Ishikawa (cell line): ENCODE results near the gene GALNTL6.

Experiments used
- CEBPB ChIP-seq: IDR thresholded peaks from 2 replicates; pipeline ENCODE4 v1.6.1; 2012
- CREB1 ChIP-seq: IDR thresholded peaks from 2 replicates; pipeline ENCODE4 v1.6.1; 2012; ENCODE audit warnings: low read depth
- EGR1 ChIP-seq: IDR thresholded peaks from 2 replicates; pipeline ENCODE4 v1.6.1; 2012
- EP300 ChIP-seq: IDR thresholded peaks from 2 replicates; pipeline ENCODE4 v1.6.1; 2012; ENCODE audit warnings: borderline replicate concordance
- FOXM1 ChIP-seq: IDR thresholded peaks from 2 replicates; pipeline ENCODE4 v1.6.1; 2012; ENCODE audit warnings: low read depth, borderline replicate concordance
- NFIC ChIP-seq: IDR thresholded peaks from 2 replicates; pipeline ENCODE4 v1.6.1; 2012
- RAD21 ChIP-seq: IDR thresholded peaks from 2 replicates; pipeline ENCODE4 v1.6.1; 2012; ENCODE audit warnings: low read depth
- TAF1 ChIP-seq: IDR thresholded peaks from 2 replicates; pipeline ENCODE4 v1.6.1; 2012; ENCODE audit warnings: low read depth, mild to moderate bottlenecking
- TCF12 ChIP-seq: IDR thresholded peaks from 2 replicates; pipeline ENCODE4 v1.6.1; 2012; ENCODE audit warnings: low read depth
- TEAD4 ChIP-seq: IDR thresholded peaks from 2 replicates; pipeline ENCODE4 v1.6.1; 2012
- YY1 ChIP-seq: IDR thresholded peaks from 2 replicates; pipeline ENCODE4 v1.6.1; 2012; ENCODE audit warnings: low read depth
- ZBTB7A ChIP-seq: IDR thresholded peaks from 2 replicates; pipeline ENCODE4 v1.6.1; 2012; ENCODE audit warnings: low read depth
- TF ChIP-seq, protein P1 (sequence below): IDR thresholded peaks from 2 replicates; pipeline ENCODE4 v1.6.1; 2012
- TF ChIP-seq, protein P2 (sequence below): IDR thresholded peaks from 2 replicates; pipeline ENCODE4 v1.6.1; 2012; ENCODE audit warnings: low read depth, mild to moderate bottlenecking
- TF ChIP-seq, protein P3 (sequence below): IDR thresholded peaks from 2 replicates; pipeline ENCODE4 v1.6.1; 2012

Gene GALNTL6

DNA sequence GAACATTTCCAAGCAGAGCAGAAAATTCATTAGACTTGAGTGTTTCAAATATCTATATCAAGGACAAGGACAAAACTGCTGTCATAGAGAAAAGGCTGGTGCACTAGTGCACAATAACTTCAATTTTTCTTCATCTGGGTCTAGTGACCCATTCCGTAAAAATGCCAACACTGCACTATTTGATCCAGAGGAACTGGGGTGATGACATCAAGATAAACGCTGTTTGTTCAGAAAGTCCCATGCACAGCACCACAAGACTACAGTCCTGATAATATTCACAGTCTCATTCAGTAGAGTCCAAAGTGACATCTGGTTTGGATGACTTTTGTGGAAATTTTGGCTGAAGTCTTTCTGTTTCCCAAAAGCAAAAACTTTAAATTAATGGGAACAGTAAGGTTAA, 1051.9 kb downstream of the GALNTL6 start:
- TF ChIP-seq EGR1: no peak
- no peak for TF ChIP-seq EP300
- no peak for TF ChIP-seq TAF1
- TF ChIP-seq CREB1: no peak
- TF ChIP-seq, protein P1, sequence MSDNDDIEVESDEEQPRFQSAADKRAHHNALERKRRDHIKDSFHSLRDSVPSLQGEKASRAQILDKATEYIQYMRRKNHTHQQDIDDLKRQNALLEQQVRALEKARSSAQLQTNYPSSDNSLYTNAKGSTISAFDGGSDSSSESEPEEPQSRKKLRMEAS: no peak
- no peak for TF ChIP-seq TEAD4
- TF ChIP-seq ZBTB7A: no peak
- TF ChIP-seq CEBPB: no peak
- TF ChIP-seq, protein P2, sequence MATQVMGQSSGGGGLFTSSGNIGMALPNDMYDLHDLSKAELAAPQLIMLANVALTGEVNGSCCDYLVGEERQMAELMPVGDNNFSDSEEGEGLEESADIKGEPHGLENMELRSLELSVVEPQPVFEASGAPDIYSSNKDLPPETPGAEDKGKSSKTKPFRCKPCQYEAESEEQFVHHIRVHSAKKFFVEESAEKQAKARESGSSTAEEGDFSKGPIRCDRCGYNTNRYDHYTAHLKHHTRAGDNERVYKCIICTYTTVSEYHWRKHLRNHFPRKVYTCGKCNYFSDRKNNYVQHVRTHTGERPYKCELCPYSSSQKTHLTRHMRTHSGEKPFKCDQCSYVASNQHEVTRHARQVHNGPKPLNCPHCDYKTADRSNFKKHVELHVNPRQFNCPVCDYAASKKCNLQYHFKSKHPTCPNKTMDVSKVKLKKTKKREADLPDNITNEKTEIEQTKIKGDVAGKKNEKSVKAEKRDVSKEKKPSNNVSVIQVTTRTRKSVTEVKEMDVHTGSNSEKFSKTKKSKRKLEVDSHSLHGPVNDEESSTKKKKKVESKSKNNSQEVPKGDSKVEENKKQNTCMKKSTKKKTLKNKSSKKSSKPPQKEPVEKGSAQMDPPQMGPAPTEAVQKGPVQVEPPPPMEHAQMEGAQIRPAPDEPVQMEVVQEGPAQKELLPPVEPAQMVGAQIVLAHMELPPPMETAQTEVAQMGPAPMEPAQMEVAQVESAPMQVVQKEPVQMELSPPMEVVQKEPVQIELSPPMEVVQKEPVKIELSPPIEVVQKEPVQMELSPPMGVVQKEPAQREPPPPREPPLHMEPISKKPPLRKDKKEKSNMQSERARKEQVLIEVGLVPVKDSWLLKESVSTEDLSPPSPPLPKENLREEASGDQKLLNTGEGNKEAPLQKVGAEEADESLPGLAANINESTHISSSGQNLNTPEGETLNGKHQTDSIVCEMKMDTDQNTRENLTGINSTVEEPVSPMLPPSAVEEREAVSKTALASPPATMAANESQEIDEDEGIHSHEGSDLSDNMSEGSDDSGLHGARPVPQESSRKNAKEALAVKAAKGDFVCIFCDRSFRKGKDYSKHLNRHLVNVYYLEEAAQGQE: no peak
- TF ChIP-seq RAD21: no peak
- no peak for TF ChIP-seq YY1
- TF ChIP-seq, protein P3, sequence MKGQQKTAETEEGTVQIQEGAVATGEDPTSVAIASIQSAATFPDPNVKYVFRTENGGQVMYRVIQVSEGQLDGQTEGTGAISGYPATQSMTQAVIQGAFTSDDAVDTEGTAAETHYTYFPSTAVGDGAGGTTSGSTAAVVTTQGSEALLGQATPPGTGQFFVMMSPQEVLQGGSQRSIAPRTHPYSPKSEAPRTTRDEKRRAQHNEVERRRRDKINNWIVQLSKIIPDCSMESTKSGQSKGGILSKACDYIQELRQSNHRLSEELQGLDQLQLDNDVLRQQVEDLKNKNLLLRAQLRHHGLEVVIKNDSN: no peak
- TF ChIP-seq NFIC: no peak
- TF ChIP-seq FOXM1: no peak
- TF ChIP-seq TCF12: no peak

DNA sequence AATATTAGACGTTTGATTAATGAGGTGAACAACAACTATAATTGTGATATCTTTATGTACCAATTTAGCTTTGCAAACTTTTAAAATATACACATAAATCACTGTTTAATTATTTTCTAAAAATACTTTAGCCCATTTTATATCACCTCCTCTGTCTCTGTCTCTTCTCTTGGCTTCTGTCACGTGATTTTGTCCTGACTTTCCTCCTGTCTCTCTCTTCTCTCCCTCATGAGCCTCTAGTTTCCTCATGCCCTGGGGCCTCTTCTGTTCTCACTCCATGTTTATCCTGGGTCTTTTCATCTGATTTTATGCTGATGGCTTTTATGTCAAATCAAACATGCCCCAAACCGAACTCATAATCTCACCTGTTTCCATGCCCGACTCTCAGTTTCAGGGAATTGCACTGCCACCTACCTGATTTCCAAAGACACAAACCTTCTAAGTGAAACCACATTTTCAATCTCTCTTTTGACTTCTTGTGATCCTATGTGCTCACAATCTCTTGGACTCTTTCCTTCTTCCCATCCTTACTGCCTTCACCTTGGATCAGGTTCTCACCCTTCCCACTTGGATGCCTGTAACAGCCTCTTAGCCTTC, 1052.4 kb downstream of the GALNTL6 start:
- TF ChIP-seq TEAD4: no peak
- TF ChIP-seq, protein P3: no peak
- no peak for TF ChIP-seq NFIC
- TF ChIP-seq TAF1: no peak
- TF ChIP-seq, protein P2: no peak
- no peak for TF ChIP-seq FOXM1
- no peak for TF ChIP-seq EP300
- TF ChIP-seq RAD21: no peak
- no peak for TF ChIP-seq TCF12
- TF ChIP-seq, protein P1: no peak
- no peak for TF ChIP-seq ZBTB7A
- no peak for TF ChIP-seq CEBPB
- TF ChIP-seq CREB1: no peak
- no peak for TF ChIP-seq EGR1
- no peak for TF ChIP-seq YY1

DNA sequence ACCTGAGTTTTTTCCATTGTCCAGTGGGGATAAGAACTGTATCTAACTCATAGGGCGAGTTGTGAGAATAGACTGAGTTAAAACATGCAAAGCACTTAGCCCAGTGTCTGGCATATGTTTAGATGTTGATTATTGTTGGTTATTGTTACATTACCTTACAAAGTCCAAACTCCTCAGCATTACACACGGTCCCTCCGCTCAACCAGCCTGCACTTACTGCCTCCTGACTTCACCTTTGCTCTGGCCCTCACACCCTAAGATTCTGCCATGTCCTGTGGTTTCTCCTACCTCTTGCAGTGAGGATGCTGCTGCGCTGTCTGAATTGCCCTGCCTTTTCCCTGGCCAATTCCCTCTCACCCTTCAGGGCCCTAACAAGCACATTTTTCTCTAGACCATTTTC, 1053.2 kb downstream of the GALNTL6 start:
- TF ChIP-seq FOXM1 (no peak), CREB1 (no peak), NFIC (no peak), CEBPB (no peak), ZBTB7A (no peak), TEAD4 (no peak), TCF12 (no peak), RAD21 (no peak), EGR1 (no peak), TAF1 (no peak), YY1 (no peak), EP300 (no peak)
- TF ChIP-seq, protein P3: no peak
- TF ChIP-seq, protein P2: no peak
- TF ChIP-seq, protein P1: no peak

DNA sequence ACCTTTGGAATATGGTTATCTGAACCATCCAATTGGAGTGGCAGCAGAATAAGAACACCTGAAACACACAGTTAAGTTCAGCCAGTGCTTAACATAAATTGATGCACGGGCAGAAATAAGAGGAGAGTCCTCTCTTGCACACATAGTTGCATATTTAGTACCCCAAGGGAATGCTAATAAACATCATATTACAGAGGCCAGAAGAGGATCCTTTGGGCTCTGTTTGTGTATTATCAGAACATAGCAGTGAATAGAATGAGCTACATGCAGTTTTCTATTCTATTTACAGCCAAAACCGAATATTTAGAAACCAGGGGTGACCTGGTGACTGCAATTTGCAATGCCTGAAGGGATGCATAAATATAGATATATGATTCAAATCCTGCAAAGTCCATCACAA, 1054.6 kb downstream of the GALNTL6 start:
- TF ChIP-seq CEBPB (no peak), TEAD4 (no peak), TAF1 (no peak), CREB1 (no peak), EGR1 (no peak), ZBTB7A (no peak), RAD21 (no peak)
- TF ChIP-seq, protein P2: no peak
